PC-3 (cell line): Measurements from ENCODE around the gene ERH.

Experiments
- CTCF ChIP-seq: fragments of 300-600 bp; sonication (generic); conservative IDR thresholded peaks from 2 replicates; pipeline ENCODE4 v1.5.1; 2017; ENCODE audit warnings: antibody characterized with exemption, low read depth, mild to moderate bottlenecking, low read length
- EZH2 ChIP-seq: fragments of 300-600 bp; sonication (generic); IDR thresholded peaks from one replicate; pipeline ENCODE4 v1.6.1; 2017; ENCODE audit warnings: antibody characterized with exemption, mild to moderate bottlenecking, low read length; ENCODE audit not compliant: unreplicated experiment
- EZH2phosphoT487 ChIP-seq: fragments of 300-600 bp; sonication (generic); IDR thresholded peaks from 2 replicates; pipeline ENCODE4 v1.6.1; 2018; ENCODE audit warnings: mild to moderate bottlenecking, antibody characterized with exemption, low read length, borderline replicate concordance

GRCh38 chr14:69332782-69333395 is 65.2 kb downstream of the ERH start:
- TF ChIP-seq CTCF: no peak
- TF ChIP-seq EZH2: no peak
- TF ChIP-seq EZH2phosphoT487: no peak
